H1 (cell line): ENCODE data around the gene LSM5. TPM values are rescaled to one million over a fixed set of nuclear protein-coding genes. Genes with fewer than 3 reads are reported as not detected.

Source experiments
- CTCF ChIA-PET: fragments of 300-600 bp; sonication (Branson Sonifier 250); formaldehyde crosslinking; loops from one replicate; lab custom pipeline; 2021; ENCODE audit not compliant: partially characterized antibody; lab: Charles Lee
- POLR2A ChIA-PET: fragments of 300-600 bp; sonication (Branson Sonifier 250); formaldehyde crosslinking; loops from one replicate; lab custom pipeline; 2021; ENCODE audit warnings: inconsistent platforms; ENCODE audit not compliant: partially characterized antibody; lab: Charles Lee
- DNase-seq, 2 experiments: peaks; one replicate each; pipeline versions ENCODE4 v3.0.0 to v3.0.0-alpha.2; 2010 to 2022; ENCODE audit warnings: low spot score in 2 of 2, low read depth in 1 of 2, mixed read lengths in 1 of 2
- FAIRE-seq: peaks from 2 replicates; lab custom pipeline; 2011; peaks lifted over from hg19 to GRCh38; lab: Jason Lieb, UNC
- H2AFZ ChIP-seq: 2 replicates; pipeline ENCODE4 v1.8.1; 2012; ENCODE audit warnings: low read length, inconsistent platforms
- H2AK5ac ChIP-seq: 2 replicates; pipeline ENCODE4 v1.6.1; 2013; ENCODE audit warnings: low read depth, low read length
- H2BK120ac ChIP-seq: replicated peaks from 2 replicates; pipeline ENCODE3; 2013; ENCODE audit warnings: low read depth, low read length, inconsistent platforms
- H2BK12ac ChIP-seq: 2 replicates; pipeline ENCODE4 v1.6.1; 2013; ENCODE audit warnings: low read depth, low read length
- H2BK15ac ChIP-seq: 2 replicates; pipeline ENCODE4 v1.6.1; 2013; ENCODE audit warnings: low read length
- H2BK20ac ChIP-seq: 2 replicates; pipeline ENCODE4 v1.6.1; 2013; ENCODE audit warnings: low read length
- H2BK5ac ChIP-seq: 2 replicates; pipeline ENCODE4 v1.6.1; 2013; ENCODE audit warnings: low read depth, low read length
- H3K14ac ChIP-seq: 2 replicates; pipeline ENCODE4 v1.6.1; 2013; ENCODE audit warnings: inconsistent platforms; ENCODE audit not compliant: insufficient read length
- H3K18ac ChIP-seq: 2 replicates; pipeline ENCODE4 v1.6.1; 2013; ENCODE audit warnings: low read length; ENCODE audit errors: extremely low read depth
- H3K23ac ChIP-seq: 2 replicates; pipeline ENCODE4 v1.6.1; 2013; ENCODE audit warnings: inconsistent platforms; ENCODE audit not compliant: insufficient read length
- H3K23me2 ChIP-seq: 2 replicates; pipeline ENCODE4 v1.6.1; 2013; ENCODE audit warnings: low read depth, low read length
- H3K27ac ChIP-seq: 2 replicates; pipeline ENCODE4 v1.6.1; 2011; ENCODE audit warnings: low read depth, low read length, inconsistent platforms
- H3K27me3 ChIP-seq, 4 experiments: replicated peaks in 1 of 4; 1 replicate in 1 of 4; 2 replicates in 3 of 4; pipeline versions ENCODE4 v1.6.1 to v1.8.1; 2011 to 2013; ENCODE audit warnings: low read length in 3 of 4, mild to moderate bottlenecking in 3 of 4, inconsistent platforms in 2 of 4, mixed read lengths in 2 of 4, moderate library complexity in 1 of 4; ENCODE audit not compliant: control insufficient read depth in 3 of 4, insufficient read depth in 3 of 4; ENCODE audit errors: extremely low read depth in 1 of 4
- H3K36me3 ChIP-seq, 4 experiments: 2 replicates each; pipeline versions ENCODE4 v1.6.1 to v1.8.1; 2011 to 2013; ENCODE audit warnings: mild to moderate bottlenecking in 4 of 4, low read length in 3 of 4, moderate library complexity in 2 of 4, control low read depth in 1 of 4, inconsistent platforms in 1 of 4; ENCODE audit not compliant: insufficient read depth in 4 of 4, control insufficient read depth in 2 of 4
- H3K4ac ChIP-seq: replicated peaks from 2 replicates; pipeline ENCODE3; 2013; ENCODE audit warnings: low read length, low read depth, mixed read lengths, inconsistent platforms; ENCODE audit not compliant: insufficient read length
- H3K4me1 ChIP-seq, 4 experiments: replicated peaks in 1 of 4; 1 replicate in 1 of 4; 2 replicates in 3 of 4; pipeline versions ENCODE4 v1.6.1 to v1.8.1; 2011 to 2013; ENCODE audit warnings: low read length in 3 of 4, inconsistent platforms in 2 of 4, mixed read lengths in 1 of 4; ENCODE audit not compliant: insufficient read depth in 4 of 4, control insufficient read depth in 3 of 4
- H3K4me2 ChIP-seq, 2 experiments: 2 replicates each; pipeline versions ENCODE4 v1.6.1 to v1.8.1; 2011 to 2013; ENCODE audit warnings: low read depth in 2 of 2, low read length in 2 of 2, control low read depth in 1 of 2, inconsistent platforms in 1 of 2, mild to moderate bottlenecking in 1 of 2; ENCODE audit not compliant: insufficient read depth in 1 of 2
- H3K4me3 ChIP-seq, 4 experiments: fragments of 200-600, 300-600 bp in 1 of 4; sonication (generic), shearing (Covaris generic), sonication (Bioruptor Twin) in 1 of 4; 2 replicates each; pipeline versions ENCODE4 v1.5.1 to v1.8.1; 2011 to 2016; ENCODE audit warnings: low read length in 4 of 4, low read depth in 3 of 4, control low read depth in 2 of 4, inconsistent platforms in 2 of 4, mild to moderate bottlenecking in 2 of 4, mixed read lengths in 1 of 4, moderate library complexity in 1 of 4; ENCODE audit not compliant: insufficient read depth in 2 of 4; ENCODE audit errors: extremely low read depth in 1 of 4
- H3K56ac ChIP-seq: replicated peaks from 2 replicates; pipeline ENCODE3; 2013; ENCODE audit warnings: low read depth, mild to moderate bottlenecking, mixed read lengths, low read length, inconsistent platforms; ENCODE audit not compliant: insufficient read length
- H3K79me1 ChIP-seq: 2 replicates; pipeline ENCODE4 v1.6.1; 2013; ENCODE audit warnings: low read depth, low read length, control low read depth
- H3K79me2 ChIP-seq, 2 experiments: 2 replicates each; pipeline versions ENCODE4 v1.6.1 to v1.8.1; 2012 to 2013; ENCODE audit warnings: low read length in 2 of 2, mild to moderate bottlenecking in 2 of 2, inconsistent platforms in 1 of 2; ENCODE audit not compliant: insufficient read depth in 2 of 2, control insufficient read depth in 1 of 2
- H3K9ac ChIP-seq, 4 experiments: replicated peaks in 1 of 4; 1 replicate in 1 of 4; 2 replicates in 3 of 4; pipeline versions ENCODE4 v1.6.1 to v1.8.1; 2011 to 2013; ENCODE audit warnings: low read depth in 3 of 4, low read length in 3 of 4, control low read depth in 2 of 4, mild to moderate bottlenecking in 2 of 4, moderate library complexity in 2 of 4, inconsistent platforms in 1 of 4; ENCODE audit errors: extremely low read depth in 1 of 4
- H3K9me3 ChIP-seq, 2 experiments: 2 replicates each; pipeline versions ENCODE4 v1.6.1 to v1.8.1; 2012 to 2013; ENCODE audit warnings: mild to moderate bottlenecking in 2 of 2, moderate library complexity in 2 of 2, control low read depth in 1 of 2, inconsistent platforms in 1 of 2, low read depth in 1 of 2, low read length in 1 of 2, mixed read lengths in 1 of 2; ENCODE audit not compliant: insufficient read depth in 2 of 2
- H4K20me1 ChIP-seq, 2 experiments: replicated peaks in 1 of 2; 2 replicates each; pipeline versions ENCODE3 to v1.8.1; 2011 to 2013; ENCODE audit warnings: inconsistent platforms in 2 of 2, low read length in 2 of 2, mild to moderate bottlenecking in 1 of 2; ENCODE audit not compliant: insufficient read depth in 2 of 2, control insufficient read depth in 1 of 2
- H4K5ac ChIP-seq: 2 replicates; pipeline ENCODE4 v1.6.1; 2013; ENCODE audit warnings: low read length, low read depth, mixed read lengths, inconsistent platforms; ENCODE audit not compliant: insufficient read length
- H4K8ac ChIP-seq: 2 replicates; pipeline ENCODE4 v1.8.0; 2013; ENCODE audit warnings: mild to moderate bottlenecking, moderate library complexity, low read length, inconsistent platforms; ENCODE audit not compliant: insufficient read depth; ENCODE audit errors: extremely low read depth
- H4K91ac ChIP-seq: replicated peaks from 2 replicates; pipeline ENCODE3; 2013; ENCODE audit warnings: low read length, mixed read lengths, inconsistent platforms; ENCODE audit not compliant: insufficient read length
- BRCA1 ChIP-seq: IDR thresholded peaks from 2 replicates; pipeline ENCODE4 v1.6.1; 2012; ENCODE audit warnings: low read depth, low read length, improper control_type of control experiment
- CHD2 ChIP-seq: IDR thresholded peaks from 2 replicates; pipeline ENCODE4 v1.6.1; 2012; ENCODE audit warnings: low read length, improper control_type of control experiment
- CTCF ChIP-seq, 3 experiments: IDR thresholded peaks; 1 replicate in 2 of 3; 2 replicates in 1 of 3; pipeline versions ENCODE4 v1.5.1 to v1.6.1; 2011; ENCODE audit warnings: low read length in 3 of 3, mild to moderate bottlenecking in 3 of 3, inconsistent platforms in 2 of 3, low read depth in 1 of 3, moderate library complexity in 1 of 3; ENCODE audit not compliant: insufficient read depth in 1 of 3; ENCODE audit errors: control extremely low read depth in 1 of 3
- EGR1 ChIP-seq: IDR thresholded peaks from 2 replicates; pipeline ENCODE4 v1.6.1; 2011; ENCODE audit warnings: low read depth, low read length, borderline replicate concordance
- EZH2 ChIP-seq: fragments of 200-600 bp; sonication (generic); IDR thresholded peaks from 2 replicates; pipeline ENCODE4 v1.7.1; 2012; ENCODE audit warnings: low read depth, mild to moderate bottlenecking, moderate library complexity, low read length, inconsistent platforms; ENCODE audit not compliant: severe bottlenecking
- HDAC6 ChIP-seq: IDR thresholded peaks from one replicate; pipeline ENCODE4 v1.7.1; 2012; ENCODE audit warnings: low read depth, mild to moderate bottlenecking, inconsistent platforms, low read length, moderate library complexity
- KDM5A ChIP-seq: fragments of 200-600 bp; IDR thresholded peaks from 2 replicates; pipeline ENCODE4 v1.7.1; 2012; ENCODE audit warnings: mild to moderate bottlenecking, low read length, inconsistent platforms, mixed read lengths
- RFX5 ChIP-seq: IDR thresholded peaks from 2 replicates; pipeline ENCODE4 v1.6.1; 2011; ENCODE audit warnings: low read depth, low read length, improper control_type of control experiment, borderline replicate concordance
- SIN3A ChIP-seq, 2 experiments: IDR thresholded peaks in 1 of 2; conservative IDR thresholded peaks in 1 of 2; 2 replicates each; pipeline ENCODE4 v1.6.1; 2011 to 2012; ENCODE audit warnings: low read length in 2 of 2, improper control_type of control experiment in 1 of 2, low read depth in 1 of 2, mild to moderate bottlenecking in 1 of 2
- TAF1 ChIP-seq: IDR thresholded peaks from 2 replicates; pipeline ENCODE4 v1.6.1; 2011; ENCODE audit warnings: mild to moderate bottlenecking, low read depth, low read length
- TEAD4 ChIP-seq: IDR thresholded peaks from 2 replicates; pipeline ENCODE4 v1.6.1; 2012; ENCODE audit warnings: low read depth, low read length, inconsistent platforms, mixed read lengths
- WGBS, 2 experiments: shearing (Covaris generic) in 1 of 2; methylation state at CpG; one replicate each; pipeline versions ENCODE4 v1.1.6 to v1.1.7; 2013 to 2015; ENCODE audit warnings: low lambda C conversion rate in 2 of 2, mixed read lengths in 2 of 2, inconsistent platforms in 1 of 2, low coverage in 1 of 2, missing lambda C conversion rate in 1 of 2; ENCODE audit not compliant: insufficient replicate concordance in 2 of 2, insufficient coverage in 1 of 2, insufficient read length in 1 of 2; ENCODE audit errors: extremely low coverage in 1 of 2, missing lambda C conversion rate in 1 of 2; 5-methylcytosine and 5-hydroxymethylcytosine counted together
- polyA plus RNA-seq, 7 experiments: library from polyadenylated mRNA; depleted of rRNA in 3 of 7; stranded (reverse) in 5 of 7; unstranded in 2 of 7; fragments of >200 nt in 5 of 7; fragments of 200-250 nt in 2 of 7; gene quantifications; 1 replicate in 5 of 7; 2 replicates in 1 of 7; 4 replicates in 1 of 7; pipeline versions ENCODE4 v1.2.1 to v1.2.3, GENCODE V29; 2011 to 2013; ENCODE audit warnings: missing spikeins in 2 of 7, mixed read lengths in 2 of 7
- total RNA-seq: library from RNA; stranded (reverse); fragmentation: NEBNext Ultra II Directional; extraction: Animal tissue kit (Norgen Biotek cat#: 25700); gene quantifications from 2 replicates; pipeline ENCODE4 v1.2.1, GENCODE V29; 2021

Gene LSM5
- total and polyA plus RNA-seq, 2 of the 8 experiments (the other 6 are each of a cell fraction or from before 2014, with no cell fraction given), result 58.9 to 103 TPM

- Histone ChIP-seq H2BK120ac (no peak overlapping the region), H2AK5ac (no peak overlapping the region)
- no peak for FAIRE-seq
- TF ChIP-seq SIN3A (conservative IDR thresholded peaks at IDR 0.05 in 1 of 2, IDR thresholded peaks at IDR 0.05 in 1 of 2; ENCODE audit: low read depth in 1 of 2, low read length in 2 of 2), result no peak
- TF ChIP-seq CTCF (IDR thresholded peaks at IDR 0.05; ENCODE audit: control extremely low read depth in 1 of 3, insufficient read depth in 1 of 3, low read depth in 1 of 3, low read length in 3 of 3), result no peak
- no peak for TF ChIP-seq RFX5
- TF ChIP-seq HDAC6, result no peak
- TF ChIP-seq TEAD4, result no peak
- TF ChIP-seq BRCA1, result no peak
- TF ChIP-seq TAF1, result no peak
- no peak for TF ChIP-seq EZH2
- TF ChIP-seq KDM5A, result no peak
- no peak for TF ChIP-seq CHD2
- no peak for TF ChIP-seq EGR1
Observed at GRCh38 chr7:32532716-32533115, 42.5 kb upstream of the LSM5 start.

More at GRCh38 chr7:32532716-32533115, 42.5 kb upstream of the LSM5 start:
- Histone ChIP-seq H3K14ac (no peak overlapping the region), H3K27ac (no peak overlapping the region), H2BK5ac (no peak overlapping the region), H3K79me2 (peaks cover 0 to 58% of the 10 kb centered on the region in 2 experiments; a peak in 3 of 4 replicates), H4K20me1 (peaks cover 1 to 9% of the 10 kb centered on the region in 2 experiments), H3K27me3 (peaks cover 0 to 1% (median 0%) of the 10 kb centered on the region in 4 experiments; a peak in 1 of 7 replicates), H4K8ac (no peak overlapping the region), H3K9me3 (no peaks in the 10 kb centered on the region), H4K5ac (no peak overlapping the region), H3K79me1 (peaks cover under 1% of the 10 kb centered on the region; the same call in 1 of the 2 replicates), H3K23ac (no peak overlapping the region), H3K4ac (no peak overlapping the region), H3K56ac (no peak overlapping the region), H2BK20ac (no peak overlapping the region), H2BK15ac (no peak overlapping the region), H3K4me3 (no peak overlapping the region), H3K18ac (no peak overlapping the region), H3K23me2 (no peaks in the 10 kb centered on the region), H4K91ac (no peak overlapping the region), H3K4me2 (no peak overlapping the region), H3K4me1 (peaks cover 6 to 16% (median 7%) of the 10 kb centered on the region in 4 experiments; a peak in 6 of 7 replicates), H3K36me3 (no peaks in the 10 kb centered on the region; a peak in 1 of 8 replicates), H2BK12ac (no peak overlapping the region), H2AFZ (no peak overlapping the region), H3K9ac (no peak overlapping the region)
- ChIA-PET POLR2A (interaction anchor here (0.8 to 3.3 kb wide), 3 partner anchors 10 to 37 kb away, joined by 3 to 15 read pairs (median 3); partner anchors contain the start of gene AVL9), CTCF (interaction anchor here (1.0 kb wide), 1 partner anchor 10 kb away, joined by 3 read pairs; no protein-coding TSS in a partner anchor)
- WGBS, 2 experiments, result 81% methylated on average over 5 of the region's 5 CpGs; no CpG with 5 or more reads in 1 of the 2 experiments
- DNase-seq, result no peak
